ENCODE results near the gene RFX2.
"Not testable (repeated sequence)": the region's sequence is repeated elsewhere in the genome, so short reads cannot be mapped to it uniquely, and the experiment has no call there.

Gene RFX2

DNA sequence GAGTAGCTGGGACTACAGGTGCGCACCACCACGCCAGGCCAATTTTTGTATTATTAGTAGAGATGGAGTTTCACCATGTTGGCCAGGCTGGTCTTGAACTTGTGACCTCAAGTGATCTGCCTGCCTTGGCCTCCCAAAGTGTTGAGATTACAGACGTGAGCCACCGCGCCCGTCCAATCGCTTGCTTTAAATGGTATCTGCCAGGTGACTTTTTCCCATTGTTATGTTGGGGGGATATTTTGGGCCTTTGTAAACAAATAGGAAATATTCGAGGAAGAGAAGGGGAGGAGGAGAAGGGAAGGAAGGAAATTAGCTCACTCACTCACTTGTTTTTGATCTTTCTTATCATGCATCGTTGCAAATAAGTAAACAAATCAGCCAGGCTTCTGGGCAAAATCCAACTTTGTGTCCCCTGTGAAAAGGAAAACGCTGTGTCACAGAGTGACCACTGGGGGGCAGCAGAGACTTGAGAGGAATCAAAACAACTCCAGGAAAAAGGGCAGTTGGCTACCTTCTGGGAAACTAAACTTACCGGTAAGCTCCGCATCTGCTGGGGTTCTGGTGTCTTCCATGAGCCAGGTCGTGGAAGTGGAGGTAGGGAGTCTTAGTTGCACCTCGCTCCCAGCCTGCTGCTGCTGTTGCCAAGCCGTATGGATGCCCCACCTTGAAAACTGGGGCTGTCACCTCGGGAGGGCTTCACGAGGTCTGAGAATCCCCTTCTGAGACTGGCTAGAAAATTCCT, 123.1 kb downstream of the RFX2 start:
- peak; percentile 83 for DNase-seq

DNA sequence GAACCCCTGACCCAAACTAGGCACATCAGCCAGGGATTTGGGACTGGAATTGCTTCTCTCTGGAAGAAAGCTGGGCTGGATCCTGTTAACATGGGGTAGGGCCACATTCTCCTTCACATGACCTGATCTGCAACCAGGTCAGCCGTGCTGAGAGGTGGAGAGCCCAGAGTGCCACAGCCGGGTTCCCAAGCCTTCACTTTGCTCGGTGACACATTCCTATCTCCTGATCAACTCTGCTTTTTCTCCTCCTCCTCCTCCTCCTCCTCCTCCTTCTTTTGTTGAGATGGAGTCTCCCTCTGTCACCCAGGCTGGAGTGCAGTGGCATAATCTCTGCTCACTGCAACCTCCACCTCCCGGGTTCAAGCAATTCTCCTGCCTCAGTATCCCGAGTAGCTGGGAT, 124.5 kb downstream of the RFX2 start:
- DNase-seq = not testable (repeated sequence)

DNA sequence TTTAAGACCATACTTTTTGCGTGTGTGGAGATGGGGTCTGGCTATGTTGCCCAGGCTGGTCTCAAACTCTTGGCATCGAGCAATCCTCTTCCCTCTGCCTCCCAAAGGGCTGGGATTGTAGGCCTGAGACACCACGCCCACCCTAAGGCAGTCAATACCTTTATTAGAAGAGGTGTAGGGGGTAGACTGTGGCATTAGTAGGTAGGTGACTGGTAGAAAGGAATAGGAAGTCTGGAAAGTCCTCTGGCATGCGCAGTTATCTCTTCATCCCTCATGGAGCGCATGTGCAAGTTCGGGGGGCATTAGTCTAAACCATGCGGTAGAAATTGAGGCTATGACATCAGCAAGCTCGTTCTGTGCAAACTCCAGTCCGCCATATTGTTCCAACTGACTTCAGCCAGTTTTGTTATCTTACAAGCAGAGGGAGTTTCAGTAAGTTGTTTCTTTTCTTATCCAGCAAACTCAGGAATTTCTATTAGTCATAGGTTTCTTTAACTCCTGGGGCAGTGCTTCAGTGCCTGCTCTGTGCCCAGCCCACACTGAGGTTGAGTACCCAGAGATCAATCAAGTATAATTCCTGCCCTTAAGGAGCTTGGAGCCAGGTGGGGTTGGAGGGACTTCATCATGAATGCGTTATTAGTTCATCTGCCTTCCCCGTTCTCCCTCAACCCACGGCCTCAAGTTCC, 125.1 kb downstream of the RFX2 start:
- no peak for DNase-seq

DNA sequence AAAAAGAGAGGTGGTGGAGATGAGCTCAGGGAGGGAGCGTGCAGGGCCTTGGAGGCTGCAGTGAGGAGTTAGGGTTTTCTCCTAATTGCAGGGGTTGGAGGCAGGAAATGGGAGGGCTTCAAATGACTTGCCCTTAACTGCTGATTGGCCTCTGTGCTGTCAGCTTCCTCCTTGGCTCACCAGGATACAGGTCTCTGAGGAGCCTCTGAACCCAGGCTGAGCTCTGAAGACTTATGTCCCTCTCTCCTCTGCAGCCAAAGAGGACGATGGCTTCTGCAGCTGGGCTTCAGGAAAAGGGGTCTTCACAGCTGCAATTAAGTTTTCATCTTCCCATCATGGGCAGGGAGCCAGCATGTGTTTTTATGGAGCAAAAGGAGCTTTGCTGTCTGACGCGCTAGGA, 125.7 kb downstream of the RFX2 start:
- peak; percentile 71 for DNase-seq

DNA sequence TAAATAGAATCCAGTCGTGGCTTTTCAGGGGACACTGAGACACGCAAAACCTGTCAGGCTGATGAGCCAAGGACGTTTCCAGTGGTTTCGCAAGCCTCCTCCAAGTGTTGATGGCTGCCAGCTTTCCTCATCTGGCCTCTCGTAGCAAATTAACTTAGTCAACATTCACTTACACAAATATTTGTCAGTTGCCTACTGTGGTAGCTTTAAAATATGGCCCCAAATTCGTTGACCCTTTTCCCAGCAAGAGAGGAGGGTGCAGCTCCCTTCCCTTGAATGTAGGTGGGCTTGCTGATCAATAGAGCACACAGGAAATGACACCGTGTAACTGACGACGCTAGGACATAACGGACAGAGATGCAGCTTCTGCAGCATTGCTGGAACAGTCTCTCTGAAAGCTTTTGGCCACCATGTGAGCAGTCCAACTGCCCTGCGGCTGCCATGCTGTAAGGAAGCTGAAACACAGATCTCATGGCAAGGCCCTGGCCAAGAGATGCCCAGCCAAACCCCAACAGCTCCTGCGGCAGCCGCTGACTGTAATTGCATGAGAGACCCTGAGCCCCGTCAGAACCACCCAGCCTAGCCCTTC, 126.8 kb downstream of the RFX2 start:
- no peak for DNase-seq

GRCh38 chr19:5978606-5979552, 131.4 kb downstream of the RFX2 start:
- DNase-seq = no peak

GRCh38 chr19:5977785-5978605, 132.3 kb downstream of the RFX2 start, which contains the start of gene RANBP3:
Gene RANBP3, minus strand, starts transcription at chr19:5978140. Its CDS starts 58 bp downstream, at chr19:5978082.
- peak; percentile 99 for DNase-seq

- no peak for DNase-seq
These were observed 133.0 kb downstream of the RFX2 start for GRCh38 chr19:5977222-5977784.

DNA sequence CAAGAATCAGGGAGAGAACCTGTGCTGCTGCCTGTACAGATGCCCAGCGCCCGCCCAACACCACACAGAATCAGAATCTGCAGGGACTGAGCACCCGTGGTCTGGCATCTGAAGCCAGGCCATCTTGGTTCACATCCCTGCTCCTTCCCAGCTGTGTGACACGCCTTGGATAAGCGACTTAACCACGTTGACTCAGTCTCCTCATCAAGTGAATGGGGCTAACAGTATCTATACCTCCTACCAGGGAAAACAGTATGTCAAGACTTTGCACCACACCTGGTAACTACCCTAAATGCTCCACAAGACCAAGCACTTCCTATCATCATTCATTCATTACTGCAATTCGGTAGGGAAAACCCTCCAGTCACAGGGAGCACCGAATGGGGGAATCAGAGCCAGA, 133.5 kb downstream of the RFX2 start:
- no peak for DNase-seq

GRCh38 chr19:5975388-5975728, 134.9 kb downstream of the RFX2 start:
- no peak for DNase-seq

DNA sequence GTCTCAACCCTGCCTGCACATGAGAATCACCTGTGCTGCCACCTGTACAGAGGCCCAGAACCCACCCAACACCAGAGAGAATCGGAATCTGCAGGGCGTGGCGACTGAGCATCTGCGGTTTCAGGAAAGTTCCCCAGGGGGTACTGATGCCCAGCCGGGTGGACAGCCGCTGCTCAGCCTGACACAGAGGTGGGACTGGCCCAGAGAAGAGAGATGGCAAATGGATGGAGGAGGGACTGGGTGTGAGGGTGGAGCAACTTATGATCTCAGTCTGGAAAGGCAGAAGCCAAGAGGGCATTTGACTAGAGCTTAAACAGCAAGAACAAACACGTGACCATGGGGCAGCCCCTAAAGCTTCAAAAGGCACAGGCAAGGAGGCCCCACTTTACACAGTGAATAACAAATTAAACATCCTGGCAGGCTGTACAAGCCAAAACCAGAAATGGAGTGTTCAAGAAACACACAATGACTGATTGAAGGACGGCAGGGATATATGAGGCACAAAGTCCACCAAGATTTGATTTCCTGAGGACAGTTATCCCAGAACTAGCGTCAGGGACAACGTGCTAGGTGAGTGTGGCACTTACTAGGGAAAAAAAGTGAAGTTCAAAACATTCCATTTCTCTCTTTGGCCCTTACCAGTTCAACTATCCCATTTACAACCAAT, 135.4 kb downstream of the RFX2 start:
- no peak for DNase-seq

- no peak for DNase-seq
These were observed 136.2 kb downstream of the RFX2 start for GRCh38 chr19:5973867-5974635.

- no peak for DNase-seq
These were observed 136.9 kb downstream of the RFX2 start for GRCh38 chr19:5973376-5973775.

DNA sequence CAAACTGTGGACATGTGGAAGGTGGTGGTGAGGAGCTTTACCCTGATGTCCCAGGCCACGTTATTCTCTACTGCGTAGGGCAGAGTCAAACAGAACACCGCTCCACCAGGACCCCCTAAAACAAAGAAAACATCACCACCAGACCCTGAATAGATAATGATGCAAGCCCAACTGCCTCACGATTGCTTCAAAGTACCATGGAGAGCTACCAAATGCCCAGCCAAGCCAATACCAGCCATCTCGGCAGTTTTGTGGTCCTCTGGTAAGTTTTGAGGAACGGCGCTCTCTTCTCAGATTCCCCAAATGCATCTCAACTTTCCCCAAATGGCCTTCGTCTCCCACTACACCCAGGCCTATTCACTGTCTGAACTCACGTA, 138.0 kb downstream of the RFX2 start:
- no peak for DNase-seq

DNA sequence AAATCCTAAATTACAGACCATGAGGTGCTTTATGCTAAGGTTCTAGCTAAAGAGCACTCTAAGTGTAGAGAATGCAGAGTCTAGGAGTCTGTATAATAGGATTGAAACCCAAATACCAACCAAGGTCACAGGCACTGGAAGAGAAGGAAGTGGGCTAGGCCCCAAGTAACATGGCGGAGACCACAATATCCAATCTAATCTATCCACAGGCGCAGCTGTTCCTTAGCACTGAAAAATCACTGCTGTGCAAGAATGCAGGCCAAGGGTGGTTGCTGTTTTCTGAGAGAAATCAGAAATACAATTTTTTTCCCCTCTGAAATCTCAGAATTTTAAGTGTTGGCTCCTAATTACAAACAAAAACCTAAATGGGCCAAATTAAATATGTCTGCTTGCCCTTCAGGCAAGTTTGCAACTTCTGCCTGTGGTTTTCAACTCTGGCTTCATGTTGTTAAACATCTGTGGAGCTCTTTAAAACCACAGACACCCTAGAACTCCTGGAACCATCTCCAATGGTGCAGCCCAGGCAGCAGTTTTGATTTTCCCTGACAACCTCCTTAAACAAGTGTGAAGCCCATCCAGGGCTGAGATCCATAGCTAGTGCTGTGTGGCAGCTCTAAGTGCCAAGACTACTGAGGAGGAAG, 138.5 kb downstream of the RFX2 start:
- no peak for DNase-seq

- DNase-seq = no peak
These were observed 140.8 kb downstream of the RFX2 start for GRCh38 chr19:5969476-5969875.

- no peak for DNase-seq
These were observed 141.6 kb downstream of the RFX2 start for GRCh38 chr19:5968431-5969373.

- DNase-seq = peak; percentile 69
These were observed 142.3 kb downstream of the RFX2 start for GRCh38 chr19:5967994-5968430.

DNA sequence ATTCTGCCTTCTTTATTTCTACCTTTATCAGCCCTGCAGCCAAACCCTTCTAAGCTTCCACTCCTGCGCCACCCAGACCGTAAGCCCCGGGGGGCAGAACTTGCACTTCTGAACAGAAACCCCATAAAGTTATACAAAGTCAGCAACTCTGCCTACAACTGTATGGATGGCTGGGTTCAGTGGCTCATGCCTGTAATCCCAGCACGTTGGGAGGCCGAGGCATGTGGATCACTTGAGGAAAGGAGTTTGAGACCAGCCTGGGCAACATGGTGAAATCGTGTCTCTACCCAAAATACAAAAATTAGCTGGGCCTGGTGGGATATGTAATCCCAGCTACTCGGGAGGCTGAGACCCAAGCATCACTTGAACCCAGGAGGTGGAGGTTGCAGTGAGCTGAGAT, 142.7 kb downstream of the RFX2 start:
- DNase-seq = no peak

All from right hindlimb (tissue), 1 donor.